ENCODE results near the gene RAB3IP.

RAB3IP gene

GRCh38 chr12:69738351-69739286, at the start of gene RAB3IP:
Gene RAB3IP (plus strand): TSS chr12:69738860. CDS start chr12:69755409, 16,549 bp downstream.
- DNase-seq: peak; percentile 94

GRCh38 chr12:69689638-69690037, 49.0 kb upstream of the RAB3IP start:
- no peak for DNase-seq

- no peak for DNase-seq
Measured at GRCh38 chr12:69694123-69694522, 44.5 kb upstream of the RAB3IP start.

- DNase-seq: no peak
Measured at GRCh38 chr12:69698054-69698453, 40.6 kb upstream of the RAB3IP start.

- peak; percentile 88 for DNase-seq
Measured at GRCh38 chr12:69698769-69699540, 39.7 kb upstream of the RAB3IP start, which contains the start of gene BEST3. Gene BEST3 (minus strand): TSS chr12:69699303. CDS start chr12:69697798, 1,505 bp downstream.

- DNase-seq: no peak
Measured at GRCh38 chr12:69701826-69702225, 36.8 kb upstream of the RAB3IP start.

- no peak for DNase-seq
Measured at GRCh38 chr12:69703146-69703642, 35.5 kb upstream of the RAB3IP start.

- no peak for DNase-seq
Measured at GRCh38 chr12:69704357-69704756, 34.3 kb upstream of the RAB3IP start.

GRCh38 chr12:69708649-69709048, 30.0 kb upstream of the RAB3IP start:
- no peak for DNase-seq

GRCh38 chr12:69712826-69713225, 25.8 kb upstream of the RAB3IP start:
- no peak for DNase-seq

GRCh38 chr12:69714542-69714941, 24.1 kb upstream of the RAB3IP start:
- no peak for DNase-seq

- DNase-seq: no peak
Measured at GRCh38 chr12:69719336-69720316, 19.0 kb upstream of the RAB3IP start.

- no peak for DNase-seq
Measured at GRCh38 chr12:69720750-69721149, 17.9 kb upstream of the RAB3IP start.

GRCh38 chr12:69726922-69727321, 11.7 kb upstream of the RAB3IP start:
- DNase-seq: no peak

GRCh38 chr12:69732088-69732487, 6.6 kb upstream of the RAB3IP start:
- no peak for DNase-seq

- no peak for DNase-seq
Measured at GRCh38 chr12:69733638-69734037, 5.0 kb upstream of the RAB3IP start.

- DNase-seq: peak; percentile 66
Measured at GRCh38 chr12:69739287-69740191, 879 bp downstream of the RAB3IP start.

- DNase-seq: no peak
Measured at GRCh38 chr12:69744109-69744508, 5.4 kb downstream of the RAB3IP start.

- no peak for DNase-seq
Measured at GRCh38 chr12:69751476-69751875, 12.8 kb downstream of the RAB3IP start.

- no peak for DNase-seq
Measured at GRCh38 chr12:69755302-69755701, 16.6 kb downstream of the RAB3IP start.

- no peak for DNase-seq
Measured at GRCh38 chr12:69756088-69756755, 17.6 kb downstream of the RAB3IP start.
